ENCODE data around the gene CMIP. TPM values are rescaled to one million over a fixed set of nuclear protein-coding genes. Genes with fewer than 3 reads are reported as not detected.

CMIP gene
- total and polyA plus RNA-seq, 10 of the 15 experiments (the other 5 are each of a cell fraction or from before 2014, with no cell fraction given) = 1.2 to 43.2 (median 4.4) TPM

DNA sequence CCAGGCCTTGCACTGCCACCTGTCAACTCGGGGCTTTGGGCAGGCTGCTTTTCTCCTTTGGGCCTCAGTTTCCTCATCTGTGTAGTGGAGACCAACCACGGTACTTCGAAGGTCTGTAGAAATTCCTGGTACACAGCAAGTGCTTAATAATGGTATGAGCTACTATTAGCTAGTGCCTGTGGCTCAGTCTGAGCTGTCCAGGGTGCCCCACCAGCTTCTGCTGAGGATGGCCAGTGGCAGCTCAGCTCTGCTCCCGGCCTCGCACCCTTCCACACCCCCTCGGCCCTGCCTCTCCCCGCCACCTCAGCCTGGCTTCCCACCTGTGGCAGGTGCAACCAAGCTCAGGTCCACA is 308.2 kb downstream of the CMIP start:
- Histone ChIP-seq H3K27ac (ENCODE audit: control insufficient read depth, insufficient read depth) (peak overlapping the region; percentile 68), H3K9ac (ENCODE audit: control insufficient read depth, insufficient read depth, low read length) (peak overlapping the region; percentile 38; the same call in 1 of the 2 replicates)
- 28% methylated on average over 3 of the region's 7 CpGs for WGBS (ENCODE audit: insufficient coverage, insufficient replicate concordance, low lambda C conversion rate, missing lambda C conversion rate)

More for the DNA sequence above, 308.2 kb downstream of the CMIP start:
- ChIA-PET RAD21 (ENCODE audit: unreplicated experiment) (interaction anchor here (0.7 to 4.2 kb wide), 29 partner anchors 8 to 349 kb away, joined by 3 to 47 read pairs (median 6); partner anchors contain the start of gene PLCG2), SMC1A (ENCODE audit: uncharacterized antibody, unreplicated experiment) (interaction anchor here (0.6 to 5.5 kb wide), 28 partner anchors 8 to 373 kb away, joined by 3 to 65 read pairs (median 5); partner anchors contain the start of gene PLCG2), POLR2A (interaction anchor here (0.5 to 3.1 kb wide), 17 partner anchors 11 to 70 kb away, joined by 3 to 22 read pairs (median 5); partner anchors contain the start of gene PLCG2), CTCF (interaction anchor here (0.7 to 3.1 kb wide), 20 partner anchors 8 to 548 kb away, joined by 3 to 30 read pairs (median 5); partner anchors contain the start of gene PLCG2)
- FAIRE-seq = no peak
- Histone ChIP-seq H3K27me3 (replicated peaks in 1 of 2; ENCODE audit: control insufficient read depth in 2 of 2, insufficient read depth in 2 of 2, low read length in 1 of 2) (no peaks in the 10 kb centered on the region), H3K36me3 (ENCODE audit: control insufficient read depth in 2 of 2, insufficient read depth in 2 of 2, low read length in 1 of 2) (0 out of 4 replicates have a peak, but pooled peaks cover 0 to 2% of the 10 kb centered on the region in 2 experiments), H3K4me2 (ENCODE audit: control insufficient read depth, insufficient read depth) (peak overlapping the region; percentile 62), H3K4me1 (ENCODE audit: control insufficient read depth, insufficient read depth, low read length) (peaks cover 46% of the 10 kb centered on the region), H2AFZ (ENCODE audit: control insufficient read depth, low read depth, low read length) (peak overlapping the region; percentile 57), H3K4me3 (peak overlapping the region; percentile 54; the same call in 1 of the 2 replicates), H4K20me1 (ENCODE audit: control insufficient read depth, insufficient read depth) (no peaks in the 10 kb centered on the region), H3K79me2 (ENCODE audit: control insufficient read depth, insufficient read depth, low read length) (no peaks in the 10 kb centered on the region; the same call in 1 of the 2 replicates), H3K9me3 (replicated peaks; ENCODE audit: control insufficient read depth, insufficient read depth, low read length) (no peaks in the 10 kb centered on the region)
- no TSS peak for BruUV-seq (replicated peaks)
- intact Hi-C loops (cut with micrococcal nuclease; ENCODE audit: unreplicated experiment) (no loop called here), in situ Hi-C loops (cut with MboI) (no loop called here)
- ATAC-seq = peak; percentile 21
- no peak for DNase-seq (ENCODE audit: low read depth, low spot score)
- TF ChIP-seq, protein P1, sequence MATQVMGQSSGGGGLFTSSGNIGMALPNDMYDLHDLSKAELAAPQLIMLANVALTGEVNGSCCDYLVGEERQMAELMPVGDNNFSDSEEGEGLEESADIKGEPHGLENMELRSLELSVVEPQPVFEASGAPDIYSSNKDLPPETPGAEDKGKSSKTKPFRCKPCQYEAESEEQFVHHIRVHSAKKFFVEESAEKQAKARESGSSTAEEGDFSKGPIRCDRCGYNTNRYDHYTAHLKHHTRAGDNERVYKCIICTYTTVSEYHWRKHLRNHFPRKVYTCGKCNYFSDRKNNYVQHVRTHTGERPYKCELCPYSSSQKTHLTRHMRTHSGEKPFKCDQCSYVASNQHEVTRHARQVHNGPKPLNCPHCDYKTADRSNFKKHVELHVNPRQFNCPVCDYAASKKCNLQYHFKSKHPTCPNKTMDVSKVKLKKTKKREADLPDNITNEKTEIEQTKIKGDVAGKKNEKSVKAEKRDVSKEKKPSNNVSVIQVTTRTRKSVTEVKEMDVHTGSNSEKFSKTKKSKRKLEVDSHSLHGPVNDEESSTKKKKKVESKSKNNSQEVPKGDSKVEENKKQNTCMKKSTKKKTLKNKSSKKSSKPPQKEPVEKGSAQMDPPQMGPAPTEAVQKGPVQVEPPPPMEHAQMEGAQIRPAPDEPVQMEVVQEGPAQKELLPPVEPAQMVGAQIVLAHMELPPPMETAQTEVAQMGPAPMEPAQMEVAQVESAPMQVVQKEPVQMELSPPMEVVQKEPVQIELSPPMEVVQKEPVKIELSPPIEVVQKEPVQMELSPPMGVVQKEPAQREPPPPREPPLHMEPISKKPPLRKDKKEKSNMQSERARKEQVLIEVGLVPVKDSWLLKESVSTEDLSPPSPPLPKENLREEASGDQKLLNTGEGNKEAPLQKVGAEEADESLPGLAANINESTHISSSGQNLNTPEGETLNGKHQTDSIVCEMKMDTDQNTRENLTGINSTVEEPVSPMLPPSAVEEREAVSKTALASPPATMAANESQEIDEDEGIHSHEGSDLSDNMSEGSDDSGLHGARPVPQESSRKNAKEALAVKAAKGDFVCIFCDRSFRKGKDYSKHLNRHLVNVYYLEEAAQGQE (IDR thresholded peaks at IDR 0.05; ENCODE audit: low read depth, low read length) = no peak
- no peak for TF ChIP-seq PAX8 (IDR thresholded peaks at IDR 0.05)
- no peak for TF ChIP-seq ASH2L (IDR thresholded peaks at IDR 0.05; ENCODE audit: borderline replicate concordance, low read depth)
- no peak for TF ChIP-seq IKZF2 (IDR thresholded peaks at IDR 0.05)
- no peak for TF ChIP-seq NFYB (IDR thresholded peaks at IDR 0.05; ENCODE audit: insufficient read depth, low read depth, low read length)
- TF ChIP-seq EGR1 (IDR thresholded peaks at IDR 0.05; ENCODE audit: borderline replicate concordance in 1 of 2, low read depth in 2 of 2, low read length in 2 of 2) = no peak
- no peak for TF ChIP-seq SREBF1 (IDR thresholded peaks at IDR 0.05; ENCODE audit: low read length)
- TF ChIP-seq YBX1 (IDR thresholded peaks at IDR 0.05) = no peak
- no peak for TF ChIP-seq SUPT20H (IDR thresholded peaks at IDR 0.05; ENCODE audit: borderline replicate concordance, control insufficient read depth, low read depth, low read length)
- TF ChIP-seq MTA3 (IDR thresholded peaks at IDR 0.05; ENCODE audit: borderline replicate concordance, low read length) = no peak

Data from GM12878 (cell line).